ENCODE results near the gene COA7.

The COA7 gene

GRCh38 chr1:52669696-52670095 is 28.5 kb downstream of the COA7 start:
- no peak for DNase-seq (ENCODE audit: low spot score)

GRCh38 chr1:52668711-52669110 is 29.4 kb downstream of the COA7 start:
- no peak for DNase-seq (ENCODE audit: low spot score)

- no peak for DNase-seq (ENCODE audit: low spot score)
Observed at GRCh38 chr1:52667984-52668383, 30.2 kb downstream of the COA7 start.

GRCh38 chr1:52667290-52667689 is 30.9 kb downstream of the COA7 start:
- no peak for DNase-seq (ENCODE audit: low spot score)

GRCh38 chr1:52665006-52665941 is 32.9 kb downstream of the COA7 start:
- no peak for DNase-seq (ENCODE audit: low spot score)

GRCh38 chr1:52663716-52664115 is 34.4 kb downstream of the COA7 start:
- DNase-seq (ENCODE audit: low spot score): no peak

GRCh38 chr1:52662645-52663313 is 35.4 kb downstream of the COA7 start:
- no peak for DNase-seq (ENCODE audit: low spot score)

- DNase-seq (ENCODE audit: low spot score): no peak
Observed at GRCh38 chr1:52660807-52661206, 37.3 kb downstream of the COA7 start.

- DNase-seq (ENCODE audit: low spot score): no peak
Observed at GRCh38 chr1:52659851-52660596, 38.1 kb downstream of the COA7 start.

- DNase-seq (ENCODE audit: low spot score): peak; percentile 30
Observed at GRCh38 chr1:52659356-52659755, 38.8 kb downstream of the COA7 start.

GRCh38 chr1:52658795-52659194 is 39.4 kb downstream of the COA7 start:
- DNase-seq (ENCODE audit: low spot score): no peak

- no peak for DNase-seq (ENCODE audit: low spot score)
Observed at GRCh38 chr1:52657702-52658101, 40.4 kb downstream of the COA7 start.

- DNase-seq (ENCODE audit: low spot score): no peak
Observed at GRCh38 chr1:52654063-52654462, 44.1 kb downstream of the COA7 start.

- DNase-seq (ENCODE audit: low spot score): no peak
Observed at GRCh38 chr1:52653207-52653849, 44.8 kb downstream of the COA7 start.

- DNase-seq (ENCODE audit: low spot score): no peak
Observed at GRCh38 chr1:52651904-52652303, 46.2 kb downstream of the COA7 start.

GRCh38 chr1:52645261-52645660 is 52.9 kb downstream of the COA7 start:
- DNase-seq (ENCODE audit: low spot score): no peak

- DNase-seq (ENCODE audit: low spot score): no peak
Observed at GRCh38 chr1:52641307-52641706, 56.8 kb downstream of the COA7 start.

- no peak for DNase-seq (ENCODE audit: low spot score)
Observed at GRCh38 chr1:52640697-52641096, 57.5 kb downstream of the COA7 start.

- no peak for DNase-seq (ENCODE audit: low spot score)
Observed at GRCh38 chr1:52637946-52638345, 60.2 kb downstream of the COA7 start.

- no peak for DNase-seq (ENCODE audit: low spot score)
Observed at GRCh38 chr1:52636721-52637695, 61.1 kb downstream of the COA7 start.

All from RKO (cell line).